HL-60/S4 treated with phorbol 12-myristate 13-acetate at 8.2 ng/mL for 4 days and 3 days (cell line): ENCODE data around the gene OR2D3.
"Not testable (repeated sequence)": the region's sequence is repeated elsewhere in the genome, so short reads cannot be mapped to it uniquely, and the experiment has no call there.

Source experiments
- in situ Hi-C: fragments of 300-500 bp; cut with MboI; formaldehyde crosslinking; loops from 2 replicates; pipeline ENCODE4 v1.15.0; 2022; ENCODE audit warnings: low sequenced_read_pairs

The OR2D3 gene

DNA sequence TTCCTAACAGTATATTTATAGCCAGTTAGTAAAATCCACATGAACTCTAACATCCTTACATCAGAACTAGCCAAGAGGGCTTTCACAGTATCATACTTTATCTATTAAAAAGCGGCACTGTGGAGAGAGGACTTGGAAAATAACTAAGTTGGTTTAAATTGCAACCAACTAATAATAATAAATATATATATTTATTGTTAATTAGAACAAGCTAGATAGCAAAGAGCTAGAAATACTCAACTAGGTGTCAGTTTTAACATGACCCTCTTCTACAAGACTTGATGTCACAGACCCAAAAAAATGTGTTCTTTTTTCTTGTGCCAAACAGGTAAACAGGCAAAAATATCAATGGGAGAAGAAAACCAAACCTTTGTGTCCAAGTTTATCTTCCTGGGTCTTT is at the start of gene OR2D3:
Gene OR2D3 (plus strand): TSS at position 301 of the 400 bp plus-strand sequence. CDS start 0 bp downstream, at position 301.
- in situ Hi-C loops: no loop called here

DNA sequence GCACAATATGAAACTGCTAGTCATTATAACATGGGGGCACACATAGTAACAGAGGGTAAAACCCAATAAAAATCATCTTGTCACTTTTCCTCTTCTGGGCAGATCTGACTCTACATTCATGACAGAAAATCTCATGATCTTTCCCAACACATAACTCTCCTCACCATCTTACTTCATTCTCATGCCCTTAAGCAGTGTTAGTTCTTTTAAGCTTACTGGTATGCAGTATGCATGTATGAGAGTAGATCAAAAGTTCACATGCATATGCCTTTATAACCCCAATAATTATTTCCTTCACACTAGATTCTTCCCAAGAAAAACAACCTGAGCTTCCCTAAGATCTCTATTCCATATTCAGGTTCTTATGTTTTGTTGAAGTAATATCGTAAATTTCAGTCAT is 49.5 kb upstream of the OR2D3 start:
- in situ Hi-C loops: no loop called here

GRCh38 chr11:6875761-6876160 is 45.0 kb upstream of the OR2D3 start:
- in situ Hi-C loops: no loop called here

GRCh38 chr11:6876325-6876724 is 44.5 kb upstream of the OR2D3 start, which contains the start of gene OR10A4:
OR10A4 (plus strand) TSS chr11:6876625; CDS start chr11:6876648, 23 bp downstream.
- in situ Hi-C loops: no loop called here

- in situ Hi-C loops: no loop called here
Observed at GRCh38 chr11:6876914-6877313, 43.9 kb upstream of the OR2D3 start.

DNA sequence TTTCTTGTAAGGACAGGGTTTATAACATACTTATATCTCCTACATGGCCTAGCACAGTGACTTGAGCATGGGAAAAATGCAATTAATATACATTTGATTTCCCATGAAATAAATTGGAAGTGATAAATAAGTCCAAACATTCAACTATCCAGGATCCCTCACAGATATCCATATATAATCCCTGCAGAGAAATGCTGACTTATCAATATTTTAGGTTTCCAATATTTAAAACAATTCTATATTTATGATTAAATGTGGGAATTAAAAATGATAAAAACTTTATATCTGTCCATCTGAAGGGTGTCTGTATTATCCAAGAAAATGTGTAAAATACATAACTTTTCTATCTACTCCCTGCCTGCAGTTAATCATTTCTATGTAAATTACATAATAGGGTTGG is 38.1 kb upstream of the OR2D3 start:
- in situ Hi-C loops: no loop called here

DNA sequence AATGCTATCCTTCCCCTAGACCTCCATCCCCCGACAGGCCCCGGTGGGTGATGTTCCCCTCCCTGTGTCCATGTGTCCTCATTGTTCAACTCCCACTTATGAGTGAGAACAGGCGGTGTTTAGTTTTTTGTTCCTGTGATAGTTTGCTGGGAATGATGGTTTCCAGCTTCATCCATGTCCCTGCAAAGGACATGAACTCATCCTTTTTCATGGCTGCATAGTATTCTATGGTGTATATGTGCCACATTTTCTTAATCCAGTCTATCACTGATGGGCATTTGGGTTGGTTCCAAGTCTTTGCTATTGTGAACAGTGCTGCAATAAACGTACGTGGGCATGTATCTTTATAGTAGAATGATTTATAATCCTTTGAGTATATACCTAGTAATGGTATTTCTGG is 33.1 kb upstream of the OR2D3 start:
- in situ Hi-C loops: not testable (repeated sequence)

DNA sequence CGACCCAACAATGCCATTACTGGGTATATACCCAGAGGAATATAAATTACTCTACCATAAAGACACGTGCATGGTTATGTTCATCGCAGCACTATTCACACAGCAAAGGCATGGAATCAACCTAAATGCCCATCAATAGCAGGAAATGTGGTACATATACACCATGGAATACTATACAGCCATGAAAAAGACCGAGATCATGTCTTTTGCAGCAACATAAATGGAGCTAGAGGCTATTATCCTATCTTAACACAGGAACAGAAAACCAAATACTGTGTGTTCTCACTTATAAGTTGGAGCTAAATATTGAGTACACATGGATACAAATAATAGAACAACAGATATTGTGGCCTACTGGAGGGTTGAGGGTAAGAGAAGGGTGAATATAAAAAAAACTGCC is 32.0 kb upstream of the OR2D3 start:
- in situ Hi-C loops: no loop called here

- in situ Hi-C loops: no loop called here
Observed at GRCh38 chr11:6889835-6890234, 31.0 kb upstream of the OR2D3 start.

DNA sequence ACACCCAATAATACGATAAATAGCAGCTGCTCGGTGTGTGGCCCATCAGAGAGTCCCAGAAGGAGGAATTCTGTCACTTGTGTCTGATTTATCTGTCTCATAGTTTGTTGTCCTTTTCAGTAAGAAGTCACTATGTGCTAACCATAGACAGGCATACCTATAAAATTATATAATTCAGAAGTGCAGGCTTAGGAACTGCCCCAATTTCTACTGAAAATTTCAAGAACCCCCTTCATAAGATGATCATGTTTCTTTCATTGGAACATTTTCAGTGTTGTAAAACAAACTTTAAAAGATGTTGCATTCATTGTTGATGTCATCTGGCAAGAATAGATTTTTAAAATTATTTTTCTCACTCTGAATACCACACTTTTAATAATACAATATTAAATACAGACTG is 28.4 kb upstream of the OR2D3 start, which contains the start of gene OR2D2:
Gene OR2D2 (minus strand): TSS at position 101 of the 400 bp plus-strand sequence. CDS start 0 bp downstream, at position 101.
- in situ Hi-C loops: no loop called here

- in situ Hi-C loops: no loop called here
Observed at GRCh38 chr11:6894097-6894496, 26.7 kb upstream of the OR2D3 start.

DNA sequence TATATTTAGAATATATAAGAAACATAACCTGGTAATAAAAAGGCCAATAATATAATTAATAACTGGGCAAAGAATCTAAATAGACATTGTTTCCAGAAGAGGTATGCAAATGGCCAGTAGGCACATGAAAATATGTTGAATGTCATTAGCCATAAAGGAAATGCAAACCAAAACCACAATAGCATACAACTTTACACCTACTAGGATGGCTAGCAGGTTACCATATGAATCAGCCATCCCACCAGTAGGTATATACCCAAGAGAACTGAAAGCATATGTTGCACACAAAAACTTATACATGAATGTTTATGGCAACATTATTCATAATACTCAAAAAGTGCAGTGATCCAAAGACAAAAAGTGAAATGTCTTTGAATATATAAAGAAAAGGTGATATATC is 25.8 kb upstream of the OR2D3 start:
- in situ Hi-C loops: no loop called here

GRCh38 chr11:6898911-6899310 is 21.9 kb upstream of the OR2D3 start:
- in situ Hi-C loops: no loop called here

DNA sequence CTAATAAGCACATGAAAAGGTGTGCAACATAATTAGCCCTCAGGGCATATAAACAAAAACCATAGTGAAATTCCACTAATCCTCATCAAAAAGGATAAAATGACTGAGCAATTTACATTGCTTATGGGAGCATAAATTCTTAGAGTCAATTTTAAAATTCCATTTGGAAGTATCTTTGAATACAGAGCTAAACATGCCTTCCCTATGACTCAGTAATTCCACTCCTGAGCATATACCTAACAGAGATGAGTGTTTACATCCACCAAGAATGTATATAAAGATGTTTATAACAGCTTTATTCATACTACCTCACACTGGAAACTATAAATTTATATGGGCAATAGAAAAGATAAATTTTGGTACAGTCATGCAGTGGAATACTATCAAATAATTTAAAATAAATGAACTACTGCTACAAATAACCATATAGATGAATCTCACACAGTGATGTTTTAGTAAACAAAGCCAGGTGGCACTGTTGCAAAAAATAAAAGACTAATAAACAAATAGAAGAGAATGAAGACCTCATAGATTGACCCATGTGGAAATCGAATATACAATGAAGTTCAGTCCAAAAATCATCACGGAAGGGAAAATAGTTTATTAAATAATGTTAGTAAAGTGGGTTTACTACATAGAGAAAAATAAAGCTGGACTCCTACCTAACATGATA is 20.3 kb upstream of the OR2D3 start:
- in situ Hi-C loops: no loop called here

- in situ Hi-C loops: not testable (repeated sequence)
Observed at GRCh38 chr11:6904804-6905203, 16.0 kb upstream of the OR2D3 start.

- in situ Hi-C loops: no loop called here
Observed at GRCh38 chr11:6911378-6911777, 9.4 kb upstream of the OR2D3 start.

DNA sequence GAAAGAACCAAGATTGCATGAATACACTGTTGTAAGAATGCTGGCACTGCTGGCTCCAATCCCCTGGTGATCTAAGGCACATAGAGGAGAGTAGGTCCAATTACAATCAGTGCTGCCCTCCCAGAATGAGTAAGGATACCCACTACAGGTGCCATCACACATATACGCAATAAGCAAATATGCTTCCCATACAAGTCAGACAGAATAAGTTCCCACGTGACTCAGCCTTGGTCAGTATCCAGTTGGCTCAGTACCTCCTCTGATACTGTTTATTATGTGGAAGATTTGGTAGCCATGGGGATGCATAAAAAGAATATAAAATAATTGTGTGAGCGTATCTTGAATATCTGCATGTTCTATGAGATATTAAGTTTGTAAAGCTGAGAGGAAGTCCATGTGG is 8.9 kb upstream of the OR2D3 start:
- in situ Hi-C loops: no loop called here

GRCh38 chr11:6919698-6920097 is 1.1 kb upstream of the OR2D3 start:
- in situ Hi-C loops: no loop called here

DNA sequence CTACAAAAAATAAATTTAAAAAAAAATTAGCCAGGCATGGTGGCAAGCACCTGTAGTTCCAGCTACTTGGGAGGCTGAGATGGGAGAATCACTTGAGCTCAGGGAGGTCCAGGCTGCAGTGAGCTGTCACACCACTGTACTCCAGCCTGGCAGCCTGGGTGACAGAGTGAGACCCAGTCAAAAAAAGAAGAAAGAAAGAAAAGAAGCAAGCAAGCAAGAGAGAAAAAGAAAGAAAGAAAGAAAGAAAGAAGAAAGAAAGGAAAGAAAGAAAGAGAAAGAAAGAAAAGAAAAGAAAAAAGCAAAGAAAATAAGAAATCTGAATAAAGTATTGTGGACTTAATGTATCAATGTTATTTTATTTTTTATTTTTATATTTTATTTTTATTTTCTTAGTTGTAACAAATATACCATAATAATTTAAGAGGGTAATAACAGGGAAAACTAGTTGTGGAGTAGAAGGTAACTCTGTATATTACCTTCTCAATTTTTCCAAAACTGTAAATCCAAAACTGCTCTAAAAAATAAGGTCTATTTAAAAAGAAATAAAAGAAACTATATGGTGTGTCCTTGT is 4.3 kb downstream of the OR2D3 start:
- in situ Hi-C loops: no loop called here

GRCh38 chr11:6925636-6926207 is 4.9 kb downstream of the OR2D3 start:
- in situ Hi-C loops: no loop called here

- in situ Hi-C loops: no loop called here
Observed at GRCh38 chr11:6926208-6927029, 5.6 kb downstream of the OR2D3 start, which contains the start of gene ZNF215. ZNF215 (plus strand) TSS chr11:6926426; CDS start chr11:6932273, 5,847 bp downstream.
